SK-N-SH treated with all-trans-retinoic acid at 6 μM for 48 hours (cell line): Measurements from ENCODE around the gene SPON1.

Experiments
- ARNTL ChIP-seq: fragments of 450-650 bp; formaldehyde crosslinking; IDR thresholded peaks from 2 replicates; pipeline ENCODE4 v1.5.0; 2020; ENCODE audit warnings: low read depth, mild to moderate bottlenecking, moderate library complexity, borderline replicate concordance
- CSDC2 ChIP-seq: fragments of 250-450 bp; sonication (Bioruptor Pico); IDR thresholded peaks from 2 replicates; pipeline ENCODE4 v1.5.0; 2020; ENCODE audit warnings: mild to moderate bottlenecking, moderate library complexity
- GLIS3 ChIP-seq: fragments of 250-450 bp; sonication (Bioruptor Pico); IDR thresholded peaks from 2 replicates; pipeline ENCODE4 v1.5.0; 2020; ENCODE audit warnings: mild to moderate bottlenecking, moderate library complexity
- TCF4 ChIP-seq: fragments of 250-450 bp; sonication (Bioruptor Pico); IDR thresholded peaks from 2 replicates; pipeline ENCODE4 v1.8.0; 2021; ENCODE audit warnings: mild to moderate bottlenecking, moderate library complexity, borderline replicate concordance
- ZC3H10 ChIP-seq: fragments of 250-450 bp; sonication (Bioruptor Pico); IDR thresholded peaks from 2 replicates; pipeline ENCODE4 v1.5.1; 2021; ENCODE audit warnings: mild to moderate bottlenecking, moderate library complexity
- ZNF565 ChIP-seq: fragments of 450-650 bp; formaldehyde crosslinking; conservative IDR thresholded peaks from 2 replicates; pipeline ENCODE4 v1.5.0; 2020; ENCODE audit warnings: low read depth, mild to moderate bottlenecking, moderate library complexity
- ZNF70 ChIP-seq: fragments of 450-650 bp; formaldehyde crosslinking; IDR thresholded peaks from 2 replicates; pipeline ENCODE4 v1.5.0; 2020; ENCODE audit warnings: mild to moderate bottlenecking, moderate library complexity
- ZNF8 ChIP-seq: fragments of 450-650 bp; formaldehyde crosslinking; IDR thresholded peaks from 2 replicates; pipeline ENCODE4 v1.5.0; 2020; ENCODE audit warnings: mild to moderate bottlenecking, moderate library complexity
- TF ChIP-seq, protein P1 (sequence below): fragments of 250-450 bp; sonication (Bioruptor Pico); IDR thresholded peaks from 2 replicates; pipeline ENCODE4 v1.5.1; 2020; ENCODE audit warnings: low read depth, mild to moderate bottlenecking, moderate library complexity
- TF ChIP-seq, protein P2 (sequence below): fragments of 250-450 bp; sonication (Bioruptor Pico); IDR thresholded peaks from 2 replicates; pipeline ENCODE4 v1.8.0; 2020; ENCODE audit warnings: mild to moderate bottlenecking, moderate library complexity, borderline replicate concordance

- TF ChIP-seq ZNF70 (CRISPR knock-in tag) (no peak), ARNTL (no peak), GLIS3 (CRISPR knock-in tag) (no peak), CSDC2 (no peak), TCF4 (CRISPR knock-in tag) (no peak), ZNF8 (CRISPR knock-in tag) (no peak), ZNF565 (CRISPR knock-in tag) (no peak), ZC3H10 (no peak)
- TF ChIP-seq, protein P1, sequence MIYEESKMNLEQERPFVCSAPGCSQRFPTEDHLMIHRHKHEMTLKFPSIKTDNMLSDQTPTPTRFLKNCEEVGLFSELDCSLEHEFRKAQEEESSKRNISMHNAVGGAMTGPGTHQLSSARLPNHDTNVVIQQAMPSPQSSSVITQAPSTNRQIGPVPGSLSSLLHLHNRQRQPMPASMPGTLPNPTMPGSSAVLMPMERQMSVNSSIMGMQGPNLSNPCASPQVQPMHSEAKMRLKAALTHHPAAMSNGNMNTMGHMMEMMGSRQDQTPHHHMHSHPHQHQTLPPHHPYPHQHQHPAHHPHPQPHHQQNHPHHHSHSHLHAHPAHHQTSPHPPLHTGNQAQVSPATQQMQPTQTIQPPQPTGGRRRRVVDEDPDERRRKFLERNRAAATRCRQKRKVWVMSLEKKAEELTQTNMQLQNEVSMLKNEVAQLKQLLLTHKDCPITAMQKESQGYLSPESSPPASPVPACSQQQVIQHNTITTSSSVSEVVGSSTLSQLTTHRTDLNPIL (CRISPR knock-in tag), result no peak
- TF ChIP-seq, protein P2, sequence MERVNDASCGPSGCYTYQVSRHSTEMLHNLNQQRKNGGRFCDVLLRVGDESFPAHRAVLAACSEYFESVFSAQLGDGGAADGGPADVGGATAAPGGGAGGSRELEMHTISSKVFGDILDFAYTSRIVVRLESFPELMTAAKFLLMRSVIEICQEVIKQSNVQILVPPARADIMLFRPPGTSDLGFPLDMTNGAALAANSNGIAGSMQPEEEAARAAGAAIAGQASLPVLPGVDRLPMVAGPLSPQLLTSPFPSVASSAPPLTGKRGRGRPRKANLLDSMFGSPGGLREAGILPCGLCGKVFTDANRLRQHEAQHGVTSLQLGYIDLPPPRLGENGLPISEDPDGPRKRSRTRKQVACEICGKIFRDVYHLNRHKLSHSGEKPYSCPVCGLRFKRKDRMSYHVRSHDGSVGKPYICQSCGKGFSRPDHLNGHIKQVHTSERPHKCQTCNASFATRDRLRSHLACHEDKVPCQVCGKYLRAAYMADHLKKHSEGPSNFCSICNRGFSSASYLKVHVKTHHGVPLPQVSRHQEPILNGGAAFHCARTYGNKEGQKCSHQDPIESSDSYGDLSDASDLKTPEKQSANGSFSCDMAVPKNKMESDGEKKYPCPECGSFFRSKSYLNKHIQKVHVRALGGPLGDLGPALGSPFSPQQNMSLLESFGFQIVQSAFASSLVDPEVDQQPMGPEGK (CRISPR knock-in tag), result no peak
Measured at GRCh38 chr11:14184028-14184940, 221.8 kb downstream of the SPON1 start.
